Right lobe of liver (tissue), 6 donors: Measurements from ENCODE around the gene RHOH. TPM values are rescaled to one million over a fixed set of nuclear protein-coding genes. Genes with fewer than 3 reads are reported as not detected.

Experiments
- ATAC-seq, 4 donors: fragments of 200-7000 bp; cut with Tn5 transposase; one replicate each; pipeline ENCODE4 v1.9.1; 2020; ENCODE audit warnings: mild to moderate bottlenecking in 4 of 4, moderate library complexity in 4 of 4
- DNase-seq, 3 donors: peaks; one replicate each; pipeline ENCODE4 v3.0.0-alpha.2; 2020
- H3K27ac ChIP-seq, 3 donors: fragments of 200-600 bp; one replicate each; pipeline ENCODE4 v1.8.0; 2022
- H3K27me3 ChIP-seq, 2 donors: fragments of 200-600 bp; one replicate each; pipeline ENCODE4 v1.8.0; 2022
- H3K36me3 ChIP-seq, 4 donors: fragments of 200-600 bp; sonication (generic) in 1 of 4; one replicate each; pipeline versions ENCODE4 v1.5.1 to v1.8.0; 2017 to 2022; ENCODE audit warnings: control low read depth in 1 of 4
- H3K4me1 ChIP-seq, 4 donors: fragments of 200-600 bp; sonication (generic) in 1 of 4; one replicate each; pipeline versions ENCODE4 v1.5.1 to v1.8.0; 2017 to 2022; ENCODE audit warnings: control low read depth in 1 of 4
- H3K4me3 ChIP-seq, 3 donors: fragments of 200-600 bp; one replicate each; pipeline ENCODE4 v1.8.0; 2022
- H3K9me3 ChIP-seq, 4 donors: fragments of 200-600 bp; sonication (generic) in 1 of 4; one replicate each; pipeline versions ENCODE4 v1.5.1 to v1.8.0; 2017 to 2022; ENCODE audit warnings: control low read depth in 1 of 4
- POLR2A ChIP-seq: fragments of 450-650 bp; IDR thresholded peaks from one replicate; pipeline ENCODE4 v1.6.1; 2017; ENCODE audit warnings: antibody characterized with exemption, mild to moderate bottlenecking
- WGBS: methylation state at CpG from one replicate; pipeline ENCODE4 v1.1.6; 2018; ENCODE audit warnings: low coverage, low lambda C conversion rate; ENCODE audit not compliant: insufficient coverage; ENCODE audit errors: missing lambda C conversion rate; 5-methylcytosine and 5-hydroxymethylcytosine counted together
- intact Hi-C, 2 donors: fragments of 100-400 bp; cut with DNase I; formaldehyde crosslinking; loops; one replicate each; pipeline versions ENCODE4 v1.11.2 to v1.14.1; 2022
- total RNA-seq, 6 experiments: library from RNA; depleted of rRNA in 2 of 6; stranded (reverse); fragments of >200 nt in 2 of 6; fragmentation: NEBNext Ultra II Directional in 3 of 6; extraction: Animal tissue kit (Norgen Biotek cat#: 25700) in 3 of 6; gene quantifications; one replicate each; pipeline versions ENCODE4 v1.1.0 to v1.2.4, GENCODE V29; 2016 to 2023
- TF ChIP-seq, protein P1 (sequence below), 4 donors: fragments of 200-600 bp in 3 of 4; fragments of 450-650 bp in 1 of 4; IDR thresholded peaks; one replicate each; pipeline versions ENCODE4 v1.5.1 to v1.8.0; 2016 to 2022; ENCODE audit warnings: antibody characterized with exemption in 4 of 4, mild to moderate bottlenecking in 2 of 4
- donor health status: DM: no; HTN: yes; CAD: no.
- donor health status: DM: no; HTN: no; CAD: no.
- donor health status: DM: no; HTN: no; CAD: no.
- donor health status: DM: no; HTN: yes; CAD: no.
- donor health status: DM: no; HTN: yes; CAD: no.

RHOH gene
- total RNA-seq, 6 experiments from 2014 or later: 0.25 to 1.2 (median 0.62) TPM

DNA sequence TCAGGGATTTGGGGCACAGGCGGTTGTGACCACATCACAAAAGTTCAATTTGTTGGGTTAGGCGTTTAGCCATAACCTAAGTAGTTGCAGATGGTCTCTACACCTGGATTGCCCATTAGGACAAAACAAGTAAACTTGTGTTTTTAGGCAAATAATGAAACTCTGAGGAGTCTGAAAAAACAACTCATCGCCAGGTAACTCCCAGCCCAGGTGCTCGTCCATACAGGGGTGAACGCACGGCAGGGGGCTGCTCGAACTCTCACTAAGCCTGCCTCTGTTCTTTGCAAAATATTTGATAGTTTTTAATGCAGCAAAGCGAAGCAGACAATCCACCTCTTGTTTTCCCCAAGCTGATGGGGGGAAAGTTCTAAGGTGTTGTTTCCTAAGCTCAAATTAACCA, 559 bp upstream of the RHOH start:
- ATAC-seq: no peak
- H3K27ac ChIP-seq: no peak overlapping the region
- no peak for TF ChIP-seq POLR2A
- TF ChIP-seq, protein P1, sequence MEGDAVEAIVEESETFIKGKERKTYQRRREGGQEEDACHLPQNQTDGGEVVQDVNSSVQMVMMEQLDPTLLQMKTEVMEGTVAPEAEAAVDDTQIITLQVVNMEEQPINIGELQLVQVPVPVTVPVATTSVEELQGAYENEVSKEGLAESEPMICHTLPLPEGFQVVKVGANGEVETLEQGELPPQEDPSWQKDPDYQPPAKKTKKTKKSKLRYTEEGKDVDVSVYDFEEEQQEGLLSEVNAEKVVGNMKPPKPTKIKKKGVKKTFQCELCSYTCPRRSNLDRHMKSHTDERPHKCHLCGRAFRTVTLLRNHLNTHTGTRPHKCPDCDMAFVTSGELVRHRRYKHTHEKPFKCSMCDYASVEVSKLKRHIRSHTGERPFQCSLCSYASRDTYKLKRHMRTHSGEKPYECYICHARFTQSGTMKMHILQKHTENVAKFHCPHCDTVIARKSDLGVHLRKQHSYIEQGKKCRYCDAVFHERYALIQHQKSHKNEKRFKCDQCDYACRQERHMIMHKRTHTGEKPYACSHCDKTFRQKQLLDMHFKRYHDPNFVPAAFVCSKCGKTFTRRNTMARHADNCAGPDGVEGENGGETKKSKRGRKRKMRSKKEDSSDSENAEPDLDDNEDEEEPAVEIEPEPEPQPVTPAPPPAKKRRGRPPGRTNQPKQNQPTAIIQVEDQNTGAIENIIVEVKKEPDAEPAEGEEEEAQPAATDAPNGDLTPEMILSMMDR (IDR thresholded peaks at IDR 0.05): no peak
- WGBS: 72% methylated on average over 8 of the region's 8 CpGs
- H3K36me3 ChIP-seq: no peaks in the 10 kb centered on the region
- H3K9me3 ChIP-seq: no peaks in the 10 kb centered on the region
- DNase-seq: no peak
- peaks cover 0 to 4% (median 0%) of the 10 kb centered on the region in 4 donors for H3K4me1 ChIP-seq
- intact Hi-C loops: no loop called here
- no peaks in the 10 kb centered on the region for H3K27me3 ChIP-seq
- H3K4me3 ChIP-seq: no peak overlapping the region

- peak in 2 of 4 donors; percentile 11 to 17 for ATAC-seq
- DNase-seq: no peak
- H3K27ac ChIP-seq: peak overlapping the region in 1 of 3 donors; percentile 37
- 50% methylated on average over 9 of the region's 15 CpGs for WGBS
- peak overlapping the region in 1 of 3 donors; percentile 4 for H3K4me3 ChIP-seq
- H3K4me1 ChIP-seq: no peaks in the 10 kb centered on the region
- H3K27me3 ChIP-seq: no peaks in the 10 kb centered on the region
- no peaks in the 10 kb centered on the region for H3K9me3 ChIP-seq
- H3K36me3 ChIP-seq: no peaks in the 10 kb centered on the region
- TF ChIP-seq, protein P1 (IDR thresholded peaks at IDR 0.05): no peak
- TF ChIP-seq POLR2A: no peak
- intact Hi-C loops: no loop called here
These were observed 1.3 kb downstream of the RHOH start for GRCh38 chr4:40197879-40198689.

DNA sequence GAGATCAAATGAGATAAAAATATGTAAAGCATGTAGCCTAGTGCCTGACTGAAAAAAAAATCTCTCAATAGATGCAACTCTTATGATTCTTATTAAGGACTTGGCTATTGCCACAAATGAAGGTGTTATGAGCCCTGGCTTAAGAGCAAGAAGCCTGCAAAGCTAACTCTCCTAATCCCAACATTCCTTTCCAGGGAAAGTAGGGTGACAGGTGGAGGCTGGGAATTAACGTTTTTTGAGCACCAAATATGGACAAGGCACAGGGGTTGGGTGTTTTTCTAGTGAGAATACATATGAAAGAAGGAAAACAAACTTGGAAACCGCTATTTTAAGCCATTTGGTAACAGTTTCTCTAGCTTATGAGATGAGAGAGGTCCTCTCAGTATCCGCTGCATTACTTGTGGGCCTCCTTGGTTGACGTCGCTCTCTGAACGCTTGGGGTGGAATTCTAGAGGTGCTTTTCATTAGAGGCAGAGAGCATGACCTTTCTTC, 2.4 kb downstream of the RHOH start:
- DNase-seq: no peak
- H3K9me3 ChIP-seq: no peaks in the 10 kb centered on the region
- TF ChIP-seq POLR2A: no peak
- TF ChIP-seq, protein P1 (IDR thresholded peaks at IDR 0.05): no peak
- ATAC-seq: no peak
- no peaks in the 10 kb centered on the region for H3K4me1 ChIP-seq
- 67% methylated on average over 6 of the region's 6 CpGs for WGBS
- intact Hi-C loops: no loop called here
- no peaks in the 10 kb centered on the region for H3K36me3 ChIP-seq
- peak overlapping the region in 1 of 3 donors; percentile 15 for H3K27ac ChIP-seq
- H3K4me3 ChIP-seq: no peak overlapping the region
- H3K27me3 ChIP-seq: no peaks in the 10 kb centered on the region

DNA sequence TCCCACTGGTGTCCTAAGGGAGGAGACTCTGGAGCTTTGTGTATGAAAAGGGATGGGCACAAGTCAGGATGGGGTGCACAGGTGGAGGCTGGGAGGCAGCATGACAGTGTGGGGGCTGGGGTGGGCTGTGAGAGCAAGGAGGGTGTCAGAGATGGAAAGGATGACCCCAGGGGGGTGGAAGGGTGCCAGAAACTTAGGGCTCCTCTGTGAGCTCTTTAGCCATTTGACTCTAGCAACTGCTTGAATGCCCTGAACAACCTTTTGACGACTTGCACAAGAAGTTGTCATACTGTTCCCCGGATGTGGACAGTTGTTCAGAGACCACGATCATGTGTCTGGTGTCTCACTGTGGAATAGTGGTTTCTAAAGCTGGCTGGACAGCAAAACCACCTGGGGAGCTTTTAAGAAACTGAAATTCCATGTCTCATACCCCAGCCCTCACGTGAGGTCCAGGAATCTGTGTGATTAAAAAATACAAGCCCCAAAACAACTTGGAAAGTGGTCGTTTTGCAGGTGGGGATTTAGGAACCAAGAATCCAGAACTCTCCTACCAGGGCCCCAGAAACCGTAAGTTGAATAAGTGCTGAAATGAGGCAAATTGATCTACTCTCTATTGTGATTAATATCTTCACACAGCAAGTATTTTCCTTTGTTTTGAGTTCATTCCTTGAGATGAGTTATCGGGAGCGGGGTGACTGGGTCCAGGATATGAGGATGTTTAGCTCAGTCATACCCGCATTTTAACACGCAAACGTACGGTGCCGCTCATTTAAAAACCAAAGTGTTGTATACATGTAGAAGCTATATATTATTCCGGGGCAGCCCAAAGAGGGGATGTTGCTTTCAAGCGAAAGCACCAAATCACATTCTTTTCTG, 3.4 kb downstream of the RHOH start:
- 61% methylated on average over 15 of the region's 15 CpGs for WGBS
- Histone ChIP-seq H3K27me3 (no peaks in the 10 kb centered on the region), H3K27ac (peak overlapping the region in 2 of 3 donors; percentile 13 to 15), H3K36me3 (no peaks in the 10 kb centered on the region), H3K4me1 (no peaks in the 10 kb centered on the region), H3K4me3 (no peak overlapping the region), H3K9me3 (no peaks in the 10 kb centered on the region)
- DNase-seq (no peak), ATAC-seq (peak; percentile 46 to 50 (median 47))
- intact Hi-C loops: no loop called here
- TF ChIP-seq, protein P1 (IDR thresholded peaks at IDR 0.05): no peak
- no peak for TF ChIP-seq POLR2A
